Parathyroid adenoma (tissue), 2 donors: ENCODE measurements around the gene FGFR4.

Source experiments
- H2AFZ ChIP-seq: fragments of 300-600 bp; sonication (generic); one replicate; pipeline ENCODE4 v1.7.0; 2017; ENCODE audit warnings: antibody characterized with exemption, mild to moderate bottlenecking
- H3K27ac ChIP-seq: fragments of 300-600 bp; sonication (generic); one replicate; pipeline ENCODE4 v1.7.0; 2017
- H3K27me3 ChIP-seq: fragments of 300-600 bp; sonication (generic); one replicate; pipeline ENCODE4 v1.7.0; 2017; ENCODE audit warnings: low read length; ENCODE audit not compliant: control insufficient read depth, insufficient read depth
- H3K36me3 ChIP-seq: fragments of 300-600 bp; sonication (generic); one replicate; pipeline ENCODE4 v1.7.0; 2017; ENCODE audit warnings: low read length; ENCODE audit not compliant: control insufficient read depth, insufficient read depth
- H3K4me1 ChIP-seq: fragments of 300-600 bp; sonication (generic); one replicate; pipeline ENCODE4 v1.7.0; 2017; ENCODE audit warnings: control low read depth
- H3K4me2 ChIP-seq: fragments of 300-600 bp; sonication (generic); one replicate; pipeline ENCODE4 v1.7.0; 2017; ENCODE audit warnings: low read length
- H3K4me3 ChIP-seq: fragments of 300-600 bp; sonication (generic); one replicate; pipeline ENCODE4 v1.7.0; 2017; ENCODE audit warnings: low read depth, low read length
- H3K79me2 ChIP-seq: fragments of 300-600 bp; sonication (generic); one replicate; pipeline ENCODE4 v1.7.0; 2017; ENCODE audit warnings: control low read depth
- H3K9ac ChIP-seq: fragments of 300-600 bp; sonication (generic); one replicate; pipeline ENCODE4 v1.7.0; 2017; ENCODE audit warnings: mild to moderate bottlenecking
- H3K9me3 ChIP-seq: fragments of 300-600 bp; sonication (generic); one replicate; pipeline ENCODE4 v1.7.0; 2017; ENCODE audit warnings: low read length; ENCODE audit not compliant: control insufficient read depth
- TF ChIP-seq, protein P1 (sequence below): fragments of 300-600 bp; sonication (generic); IDR thresholded peaks from one replicate; pipeline ENCODE4 v1.7.0; 2017; ENCODE audit warnings: antibody characterized with exemption, mild to moderate bottlenecking
- donor health status: primary hyperparathyroidism.

Gene FGFR4

GRCh38 chr5:177098470-177099141, 11.9 kb downstream of the FGFR4 start:
- Histone ChIP-seq H3K27me3 (no peaks in the 10 kb centered on the region), H2AFZ (no peak overlapping the region), H3K27ac (no peak overlapping the region), H3K9me3 (no peaks in the 10 kb centered on the region), H3K4me3 (no peak overlapping the region), H3K79me2 (no peaks in the 10 kb centered on the region), H3K4me2 (no peak overlapping the region), H3K36me3 (no peaks in the 10 kb centered on the region), H3K4me1 (no peaks in the 10 kb centered on the region), H3K9ac (no peak overlapping the region)
- TF ChIP-seq, protein P1, sequence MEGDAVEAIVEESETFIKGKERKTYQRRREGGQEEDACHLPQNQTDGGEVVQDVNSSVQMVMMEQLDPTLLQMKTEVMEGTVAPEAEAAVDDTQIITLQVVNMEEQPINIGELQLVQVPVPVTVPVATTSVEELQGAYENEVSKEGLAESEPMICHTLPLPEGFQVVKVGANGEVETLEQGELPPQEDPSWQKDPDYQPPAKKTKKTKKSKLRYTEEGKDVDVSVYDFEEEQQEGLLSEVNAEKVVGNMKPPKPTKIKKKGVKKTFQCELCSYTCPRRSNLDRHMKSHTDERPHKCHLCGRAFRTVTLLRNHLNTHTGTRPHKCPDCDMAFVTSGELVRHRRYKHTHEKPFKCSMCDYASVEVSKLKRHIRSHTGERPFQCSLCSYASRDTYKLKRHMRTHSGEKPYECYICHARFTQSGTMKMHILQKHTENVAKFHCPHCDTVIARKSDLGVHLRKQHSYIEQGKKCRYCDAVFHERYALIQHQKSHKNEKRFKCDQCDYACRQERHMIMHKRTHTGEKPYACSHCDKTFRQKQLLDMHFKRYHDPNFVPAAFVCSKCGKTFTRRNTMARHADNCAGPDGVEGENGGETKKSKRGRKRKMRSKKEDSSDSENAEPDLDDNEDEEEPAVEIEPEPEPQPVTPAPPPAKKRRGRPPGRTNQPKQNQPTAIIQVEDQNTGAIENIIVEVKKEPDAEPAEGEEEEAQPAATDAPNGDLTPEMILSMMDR, result no peak

DNA sequence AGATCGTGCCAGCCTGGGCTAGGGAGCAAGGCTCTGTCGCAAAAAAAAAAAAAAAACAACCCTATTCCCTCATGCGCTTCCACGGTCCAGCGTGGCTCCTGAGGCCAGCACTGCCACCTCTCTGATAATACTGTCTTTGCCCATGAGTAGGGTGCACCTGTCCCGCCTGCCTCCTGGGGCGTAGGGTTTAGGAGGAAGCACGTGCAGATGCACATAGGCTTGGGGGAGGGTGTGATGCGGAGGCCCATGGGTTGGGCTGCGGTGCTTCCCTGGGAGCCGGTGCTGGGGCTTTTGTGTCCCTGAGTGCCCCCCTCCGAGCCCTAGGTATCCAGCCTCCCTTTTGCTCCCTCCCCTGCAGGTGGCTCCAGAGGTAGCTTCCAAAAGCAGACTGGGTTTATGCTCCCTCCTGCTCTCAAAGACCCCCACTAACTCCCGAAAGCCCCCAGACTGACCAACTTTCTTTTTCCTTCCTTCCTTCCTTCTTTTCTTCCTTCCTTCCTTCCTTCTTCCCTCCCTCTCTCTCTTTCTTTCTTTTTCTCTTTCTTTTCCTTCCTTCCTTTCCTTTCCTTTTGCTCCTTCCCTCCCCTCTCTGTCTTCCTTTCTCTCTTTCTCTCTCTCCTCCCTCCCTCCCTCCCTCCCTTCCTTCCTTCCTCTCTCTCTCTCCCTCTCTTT, 12.8 kb downstream of the FGFR4 start:
- no peak overlapping the region for H3K9ac ChIP-seq

DNA sequence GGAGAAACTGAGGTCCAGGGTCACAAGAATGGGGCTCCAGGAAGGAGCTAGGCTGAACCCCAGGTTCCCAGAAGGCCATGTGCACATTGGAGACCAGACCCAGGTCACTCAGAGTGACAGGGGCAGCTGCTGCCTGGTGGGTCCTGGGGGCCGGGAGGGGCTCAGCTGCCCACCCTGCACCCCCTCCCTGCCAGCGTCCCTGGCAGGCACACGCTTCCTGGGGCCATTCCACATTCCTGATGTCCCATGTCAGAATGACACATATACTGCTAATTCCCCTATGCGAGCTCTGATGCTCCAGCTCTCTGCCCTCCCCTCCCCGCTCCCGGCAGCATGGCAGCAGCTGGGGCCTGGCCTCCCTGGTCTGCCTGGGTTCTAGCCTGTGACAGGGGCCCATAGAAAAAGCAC, 14.0 kb downstream of the FGFR4 start:
- Histone ChIP-seq H2AFZ (no peak overlapping the region), H3K9ac (no peak overlapping the region), H3K27me3 (no peaks in the 10 kb centered on the region), H3K36me3 (no peaks in the 10 kb centered on the region), H3K4me3 (no peak overlapping the region), H3K4me2 (no peak overlapping the region), H3K4me1 (no peaks in the 10 kb centered on the region), H3K79me2 (no peaks in the 10 kb centered on the region), H3K27ac (no peak overlapping the region), H3K9me3 (no peaks in the 10 kb centered on the region)
- TF ChIP-seq, protein P1, result no peak

More for the DNA sequence above, 12.8 kb downstream of the FGFR4 start:
- no peak overlapping the region for H3K4me2 ChIP-seq
- no peaks in the 10 kb centered on the region for H3K4me1 ChIP-seq
- H3K9me3 ChIP-seq, result no peaks in the 10 kb centered on the region
- H3K36me3 ChIP-seq, result no peaks in the 10 kb centered on the region
- no peak overlapping the region for H2AFZ ChIP-seq
- H3K27me3 ChIP-seq, result no peaks in the 10 kb centered on the region
- H3K4me3 ChIP-seq, result no peak overlapping the region
- TF ChIP-seq, protein P1, result no peak
- H3K79me2 ChIP-seq, result no peaks in the 10 kb centered on the region
- no peak overlapping the region for H3K27ac ChIP-seq

GRCh38 chr5:177103523-177104253, 17.0 kb downstream of the FGFR4 start:
- no peak overlapping the region for H2AFZ ChIP-seq
- no peaks in the 10 kb centered on the region for H3K4me1 ChIP-seq
- H3K9me3 ChIP-seq, result no peaks in the 10 kb centered on the region
- H3K4me2 ChIP-seq, result no peak overlapping the region
- no peak overlapping the region for H3K9ac ChIP-seq
- H3K27ac ChIP-seq, result no peak overlapping the region
- H3K36me3 ChIP-seq, result no peaks in the 10 kb centered on the region
- H3K79me2 ChIP-seq, result no peaks in the 10 kb centered on the region
- H3K27me3 ChIP-seq, result no peaks in the 10 kb centered on the region
- H3K4me3 ChIP-seq, result no peak overlapping the region
- TF ChIP-seq, protein P1, result no peak
